NB4 (cell line): ENCODE results near the gene PLCH1.

ENCODE experiments used
- CTCF ChIP-seq: IDR thresholded peaks from one replicate; pipeline ENCODE4 v1.5.1; 2012; ENCODE audit warnings: low read depth, low read length
- POLR2A ChIP-seq: IDR thresholded peaks from 2 replicates; pipeline ENCODE4 v1.6.1; 2011; ENCODE audit warnings: mild to moderate bottlenecking; ENCODE audit not compliant: insufficient read length; ENCODE audit errors: extremely low read depth

GRCh38 chr3:155704061-155704460 lies 40.8 kb downstream of the PLCH1 start:
- TF ChIP-seq CTCF: no peak
- no peak for TF ChIP-seq POLR2A
